Activated naive CD8-positive, alpha-beta T cell (primary cell): ENCODE results near the gene ZNF324.
"Not testable (repeated sequence)": the region's sequence is repeated elsewhere in the genome, so short reads cannot be mapped to it uniquely, and the experiment has no call there.

Experiments
- H3K27ac Mint-ChIP-seq: one replicate; pipeline ENCODE4 v1.8.0; 2021; ENCODE audit warnings: mixed read lengths
- H3K27me3 Mint-ChIP-seq: one replicate; pipeline ENCODE4 v1.8.0; 2021; ENCODE audit warnings: mixed read lengths
- H3K36me3 Mint-ChIP-seq: one replicate; pipeline ENCODE4 v1.8.0; 2021; ENCODE audit warnings: mixed read lengths
- H3K4me1 Mint-ChIP-seq: one replicate; pipeline ENCODE4 v1.8.0; 2021; ENCODE audit warnings: low read depth, mixed read lengths
- H3K4me3 Mint-ChIP-seq: one replicate; pipeline ENCODE4 v1.8.0; 2021; ENCODE audit warnings: mild to moderate bottlenecking, mixed read lengths
- H3K9me3 Mint-ChIP-seq: one replicate; pipeline ENCODE4 v1.8.0; 2021; ENCODE audit warnings: low read depth, mixed read lengths

Gene ZNF324

GRCh38 chr19:58466760-58467589, at the start of gene ZNF324:
TSS of gene ZNF324 (plus strand) at chr19:58467080. CDS start at chr19:58469186, 2,106 bp downstream.
- Mint-ChIP-seq H3K4me1 (peaks cover 21% of the 10 kb centered on the region), H3K9me3 (no peaks in the 10 kb centered on the region), H3K27ac (peak within 1 kb of the TSS; percentile 76), H3K4me3 (peak within 1 kb of the TSS; percentile 90), H3K36me3 (no peaks in the 10 kb centered on the region), H3K27me3 (no peaks in the 10 kb centered on the region)

- Mint-ChIP-seq H3K27ac (no peak overlapping the region), H3K27me3 (no peaks in the 10 kb centered on the region), H3K9me3 (peaks cover 13% of the 10 kb centered on the region), H3K4me1 (no peaks in the 10 kb centered on the region), H3K4me3 (no peak overlapping the region), H3K36me3 (peaks cover 34% of the 10 kb centered on the region)
Observed at GRCh38 chr19:58428617-58429016, 38.3 kb upstream of the ZNF324 start.

GRCh38 chr19:58429745-58430144, 37.1 kb upstream of the ZNF324 start:
- no peak overlapping the region for H3K27ac Mint-ChIP-seq
- H3K27me3 Mint-ChIP-seq = no peaks in the 10 kb centered on the region
- H3K9me3 Mint-ChIP-seq = peaks cover 16% of the 10 kb centered on the region
- H3K36me3 Mint-ChIP-seq = peaks cover 41% of the 10 kb centered on the region
- no peak overlapping the region for H3K4me3 Mint-ChIP-seq
- no peaks in the 10 kb centered on the region for H3K4me1 Mint-ChIP-seq

- Mint-ChIP-seq H3K4me3 (no peak overlapping the region), H3K27me3 (no peaks in the 10 kb centered on the region), H3K27ac (no peak overlapping the region), H3K9me3 (peaks cover 38% of the 10 kb centered on the region), H3K4me1 (peaks cover 12% of the 10 kb centered on the region), H3K36me3 (peaks cover 66% of the 10 kb centered on the region)
Observed at GRCh38 chr19:58434217-58434616, 32.7 kb upstream of the ZNF324 start.

GRCh38 chr19:58439576-58440554, 27.0 kb upstream of the ZNF324 start, which contains the start of gene ZNF132:
TSS of gene ZNF132 (minus strand) at chr19:58440153. CDS start at chr19:58439821, 332 bp downstream.
- peaks cover 25% of the 10 kb centered on the region for H3K9me3 Mint-ChIP-seq

GRCh38 chr19:58440556-58440955, 26.3 kb upstream of the ZNF324 start:
- Mint-ChIP-seq H3K4me1 (peaks cover 29% of the 10 kb centered on the region), H3K27me3 (no peaks in the 10 kb centered on the region), H3K9me3 (peaks cover 24% of the 10 kb centered on the region), H3K27ac (peak overlapping the region; percentile 95), H3K36me3 (peaks cover 30% of the 10 kb centered on the region), H3K4me3 (peak overlapping the region; percentile 96)

More at GRCh38 chr19:58439576-58440554, 27.0 kb upstream of the ZNF324 start, which contains the start of gene ZNF132:
- H3K27ac Mint-ChIP-seq = peak within 1 kb of the TSS; percentile 95
- peak within 1 kb of the TSS; percentile 96 for H3K4me3 Mint-ChIP-seq
- peaks cover 29% of the 10 kb centered on the region for H3K4me1 Mint-ChIP-seq
- no peaks in the 10 kb centered on the region for H3K27me3 Mint-ChIP-seq
- H3K36me3 Mint-ChIP-seq = peaks cover 37% of the 10 kb centered on the region

GRCh38 chr19:58442986-58443385, 23.9 kb upstream of the ZNF324 start:
- H3K27me3 Mint-ChIP-seq, H3K9me3 Mint-ChIP-seq, H3K27ac Mint-ChIP-seq, H3K36me3 Mint-ChIP-seq, H3K4me3 Mint-ChIP-seq: not testable (repeated sequence)
- peaks cover 24% of the 10 kb centered on the region for H3K4me1 Mint-ChIP-seq

- H3K9me3 Mint-ChIP-seq, H3K4me3 Mint-ChIP-seq, H3K27ac Mint-ChIP-seq, H3K36me3 Mint-ChIP-seq, H3K27me3 Mint-ChIP-seq: not testable (repeated sequence)
- H3K4me1 Mint-ChIP-seq = peaks cover 19% of the 10 kb centered on the region
Observed at GRCh38 chr19:58448860-58449259, 18.0 kb upstream of the ZNF324 start.

GRCh38 chr19:58449980-58450379, 16.9 kb upstream of the ZNF324 start:
- H3K4me3 Mint-ChIP-seq, H3K9me3 Mint-ChIP-seq, H3K36me3 Mint-ChIP-seq, H3K27ac Mint-ChIP-seq, H3K27me3 Mint-ChIP-seq: not testable (repeated sequence)
- H3K4me1 Mint-ChIP-seq = peaks cover 19% of the 10 kb centered on the region

GRCh38 chr19:58450856-58451357, 16.0 kb upstream of the ZNF324 start:
- Mint-ChIP-seq H3K36me3 (peaks cover 2% of the 10 kb centered on the region), H3K4me3 (peak overlapping the region; percentile 89), H3K4me1 (peaks cover 19% of the 10 kb centered on the region), H3K27me3 (peaks cover 9% of the 10 kb centered on the region), H3K9me3 (no peaks in the 10 kb centered on the region), H3K27ac (no peak overlapping the region)

- Mint-ChIP-seq H3K4me1 (peaks cover 19% of the 10 kb centered on the region), H3K27me3 (peaks cover 9% of the 10 kb centered on the region), H3K4me3 (peak within 1 kb of the TSS; percentile 89), H3K36me3 (peaks cover 2% of the 10 kb centered on the region), H3K9me3 (no peaks in the 10 kb centered on the region), H3K27ac (peak within 1 kb of the TSS; percentile 22)
Observed at GRCh38 chr19:58451358-58452101, 15.3 kb upstream of the ZNF324 start, which contains the start of gene ZNF324B. TSS of gene ZNF324B (plus strand) at chr19:58451622. CDS start at chr19:58453702, 2,080 bp downstream.

- Mint-ChIP-seq H3K36me3 (peaks cover 3% of the 10 kb centered on the region), H3K27ac (no peak overlapping the region), H3K9me3 (no peaks in the 10 kb centered on the region), H3K27me3 (peaks cover 2% of the 10 kb centered on the region), H3K4me3 (peak overlapping the region; percentile 44), H3K4me1 (peaks cover 19% of the 10 kb centered on the region)
Observed at GRCh38 chr19:58453743-58454142, 13.1 kb upstream of the ZNF324 start.

GRCh38 chr19:58455306-58455705, 11.6 kb upstream of the ZNF324 start:
- H3K27me3 Mint-ChIP-seq = no peaks in the 10 kb centered on the region
- H3K9me3 Mint-ChIP-seq = no peaks in the 10 kb centered on the region
- no peak overlapping the region for H3K4me3 Mint-ChIP-seq
- no peak overlapping the region for H3K27ac Mint-ChIP-seq
- H3K36me3 Mint-ChIP-seq = peaks cover 6% of the 10 kb centered on the region
- H3K4me1 Mint-ChIP-seq = peaks cover 19% of the 10 kb centered on the region

GRCh38 chr19:58456111-58456510, 10.8 kb upstream of the ZNF324 start:
- H3K4me1 Mint-ChIP-seq = peaks cover 12% of the 10 kb centered on the region
- H3K9me3 Mint-ChIP-seq = no peaks in the 10 kb centered on the region
- no peaks in the 10 kb centered on the region for H3K27me3 Mint-ChIP-seq
- peaks cover 6% of the 10 kb centered on the region for H3K36me3 Mint-ChIP-seq
- H3K4me3 Mint-ChIP-seq = no peak overlapping the region
- H3K27ac Mint-ChIP-seq = no peak overlapping the region
